ENCODE results near the gene CHST8. TPM values are rescaled to one million over a fixed set of nuclear protein-coding genes. Genes with fewer than 3 reads are reported as not detected.

Gene CHST8
- total RNA-seq, 5 donors from 2014 or later (not counting 1 experiment from before 2014, with no cell fraction given) = not detected

- Histone ChIP-seq H3K27me3 (replicated peaks in 1 of 2; ENCODE audit: control insufficient read depth in 2 of 2, extremely low read depth in 1 of 2, insufficient read depth in 2 of 2, low read length in 1 of 2) (peaks cover 0 to 41% of the 10 kb centered on the region in 2 experiments), H3K9me3 (no peaks in the 10 kb centered on the region), H3K4me3 (ENCODE audit: control insufficient read depth in 1 of 2, extremely low read depth in 1 of 2, low read length in 1 of 2) (peak overlapping the region in 1 of 2 donors; percentile 45), H3K27ac (ENCODE audit: low read length) (no peak overlapping the region), H3K4me1 (ENCODE audit: control insufficient read depth in 1 of 2, extremely low read depth in 1 of 2, insufficient read depth in 2 of 2, low read length in 2 of 2) (peaks cover 3 to 12% of the 10 kb centered on the region in 2 experiments), H3K36me3 (ENCODE audit: control insufficient read depth in 2 of 2, extremely low read depth in 1 of 2, insufficient read depth in 1 of 2, low read length in 1 of 2) (no peaks in the 10 kb centered on the region)
- ATAC-seq (replicated peaks in 1 of 4) = peak in 1 of 4 experiments; percentile 28
- CTCF ChIA-PET = interaction anchor here (0.5 to 0.7 kb wide), 2 partner anchors 18 to 384 kb away, joined by 3 to 5 read pairs; no protein-coding TSS in a partner anchor
- POLR2A ChIA-PET = no interaction called here
- Mint-ChIP-seq H3K4me3 (peak overlapping the region; percentile 52 to 76 (median 67)), H3K9me3 (no peaks in the 10 kb centered on the region), H3K27ac (no peak overlapping the region), H3K4me1 (peaks cover 0 to 9% (median 4%) of the 10 kb centered on the region in 3 donors), H3K36me3 (no peaks in the 10 kb centered on the region), H3K27me3 (peaks cover 24 to 26% of the 10 kb centered on the region in 2 donors)
- WGBS (ENCODE audit: insufficient coverage) = 58% methylated on average over 34 of the region's 61 CpGs
- DNase-seq = peak in 1 of 35 experiments; percentile 12
Measured at GRCh38 chr19:33797802-33798671, 176.3 kb downstream of the CHST8 start.

GRCh38 chr19:33798681-33799111 is 176.9 kb downstream of the CHST8 start:
- DNase-seq (no peak), ATAC-seq (replicated peaks in 1 of 4) (no peak)
- peak overlapping the region; percentile 28 to 50 (median 42) for H3K4me3 Mint-ChIP-seq
- no peak overlapping the region for H3K27ac ChIP-seq (ENCODE audit: low read length)
- ChIA-PET CTCF (interaction anchor here in 1 of 2 donors (0.7 kb wide), 1 partner anchor 18 kb away, joined by 4 read pairs; no protein-coding TSS in a partner anchor), POLR2A (no interaction called here)
- H3K36me3 Mint-ChIP-seq = no peaks in the 10 kb centered on the region
- H3K4me1 ChIP-seq (ENCODE audit: control insufficient read depth in 1 of 2, extremely low read depth in 1 of 2, insufficient read depth in 2 of 2, low read length in 2 of 2) = peaks cover 3 to 12% of the 10 kb centered on the region in 2 experiments
- no peak overlapping the region for H3K4me3 ChIP-seq (ENCODE audit: control insufficient read depth in 1 of 2, extremely low read depth in 1 of 2, low read length in 1 of 2)
- peaks cover 0 to 9% (median 4%) of the 10 kb centered on the region in 3 donors for H3K4me1 Mint-ChIP-seq
- no peak overlapping the region for H3K27ac Mint-ChIP-seq
- H3K27me3 Mint-ChIP-seq = peaks cover 18 to 19% of the 10 kb centered on the region in 2 donors
- peaks cover 0 to 41% of the 10 kb centered on the region in 2 experiments for H3K27me3 ChIP-seq (replicated peaks in 1 of 2; ENCODE audit: control insufficient read depth in 2 of 2, extremely low read depth in 1 of 2, insufficient read depth in 2 of 2, low read length in 1 of 2)
- H3K9me3 Mint-ChIP-seq = no peaks in the 10 kb centered on the region
- no peaks in the 10 kb centered on the region for H3K9me3 ChIP-seq
- no peaks in the 10 kb centered on the region for H3K36me3 ChIP-seq (ENCODE audit: control insufficient read depth in 2 of 2, extremely low read depth in 1 of 2, insufficient read depth in 1 of 2, low read length in 1 of 2)
- 79% methylated on average over 2 of the region's 12 CpGs for WGBS (ENCODE audit: insufficient coverage)

DNA sequence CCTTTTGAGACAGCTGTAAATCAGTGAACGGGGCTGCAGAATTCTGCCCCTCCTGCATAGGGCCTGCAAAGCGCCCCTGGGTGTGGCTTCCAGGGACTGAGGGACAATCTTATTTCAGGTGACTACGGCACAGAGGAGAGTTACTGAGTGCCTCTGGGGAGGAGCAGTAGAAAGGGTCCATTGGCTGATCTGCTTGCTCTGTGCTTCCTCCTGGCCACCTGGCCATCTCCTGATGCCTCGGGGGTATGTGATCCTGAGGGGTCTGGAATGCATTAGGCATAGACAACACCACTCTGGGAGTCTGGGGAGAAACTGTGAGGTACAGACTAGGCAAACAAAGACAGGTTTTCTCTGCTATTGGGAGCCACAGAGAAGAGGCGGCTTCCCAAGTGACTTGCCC is 177.7 kb downstream of the CHST8 start:
- DNase-seq = no peak
- 84% methylated on average over 5 of the region's 5 CpGs for WGBS (ENCODE audit: insufficient coverage)
- Histone ChIP-seq H3K4me3 (ENCODE audit: control insufficient read depth in 1 of 2, extremely low read depth in 1 of 2, low read length in 1 of 2) (no peak overlapping the region), H3K36me3 (ENCODE audit: control insufficient read depth in 2 of 2, extremely low read depth in 1 of 2, insufficient read depth in 1 of 2, low read length in 1 of 2) (no peaks in the 10 kb centered on the region), H3K27ac (ENCODE audit: low read length) (no peak overlapping the region), H3K27me3 (replicated peaks in 1 of 2; ENCODE audit: control insufficient read depth in 2 of 2, extremely low read depth in 1 of 2, insufficient read depth in 2 of 2, low read length in 1 of 2) (peaks cover 0 to 38% of the 10 kb centered on the region in 2 experiments), H3K9me3 (no peaks in the 10 kb centered on the region), H3K4me1 (ENCODE audit: control insufficient read depth in 1 of 2, extremely low read depth in 1 of 2, insufficient read depth in 2 of 2, low read length in 2 of 2) (peaks cover 3 to 11% of the 10 kb centered on the region in 2 experiments)
- H3K9me3 Mint-ChIP-seq = no peaks in the 10 kb centered on the region
- H3K27ac Mint-ChIP-seq = no peak overlapping the region
- H3K4me1 Mint-ChIP-seq = peaks cover 0 to 9% (median 4%) of the 10 kb centered on the region in 3 donors
- POLR2A ChIA-PET = no interaction called here
- ATAC-seq (replicated peaks in 1 of 4) = no peak
- no peak overlapping the region for H3K4me3 Mint-ChIP-seq
- H3K36me3 Mint-ChIP-seq = no peaks in the 10 kb centered on the region
- H3K27me3 Mint-ChIP-seq = peaks cover 17 to 18% of the 10 kb centered on the region in 2 donors
- CTCF ChIA-PET = interaction anchor here in 1 of 2 donors (0.7 kb wide), 1 partner anchor 19 kb away, joined by 4 read pairs; no protein-coding TSS in a partner anchor

DNA sequence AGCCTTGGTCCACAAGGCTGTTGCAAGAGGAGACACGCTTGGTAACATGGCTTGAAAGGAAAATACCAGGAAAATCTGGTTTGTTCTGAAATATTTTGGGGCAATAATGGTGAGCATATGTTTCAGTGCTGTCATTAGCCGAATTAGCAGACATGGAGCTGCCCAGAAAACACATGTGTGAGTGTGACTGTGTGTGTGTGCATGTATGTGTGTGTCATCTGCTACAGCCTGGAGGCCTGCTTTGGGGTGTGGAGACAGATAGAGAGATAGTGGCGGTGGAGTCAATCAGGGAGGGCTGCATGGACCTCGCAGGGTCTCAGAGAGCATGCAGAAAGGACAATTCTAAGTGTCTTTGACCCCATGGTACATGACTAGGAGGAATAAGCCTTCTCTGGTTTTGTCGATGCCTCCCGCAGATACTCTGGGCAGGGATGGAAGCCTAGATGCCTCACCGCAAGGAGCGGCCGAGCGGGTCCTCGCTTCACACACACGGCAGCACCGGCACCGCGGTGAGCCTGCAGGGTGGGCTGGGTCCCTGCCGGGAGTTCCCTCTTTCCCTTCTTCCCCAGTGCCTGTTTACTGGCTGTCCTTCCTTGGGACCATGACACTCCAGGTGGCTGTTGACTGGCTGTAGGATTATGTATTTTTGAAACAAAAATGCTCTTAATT is 178.4 kb downstream of the CHST8 start:
- no peak for DNase-seq
- no peak overlapping the region for H3K4me3 Mint-ChIP-seq

GRCh38 chr19:33801411-33801810 is 179.7 kb downstream of the CHST8 start:
- DNase-seq (no peak), ATAC-seq (replicated peaks in 1 of 4) (no peak)
- Histone ChIP-seq H3K9me3 (no peaks in the 10 kb centered on the region), H3K36me3 (ENCODE audit: control insufficient read depth in 2 of 2, extremely low read depth in 1 of 2, insufficient read depth in 1 of 2, low read length in 1 of 2) (no peaks in the 10 kb centered on the region), H3K4me1 (ENCODE audit: control insufficient read depth in 1 of 2, extremely low read depth in 1 of 2, insufficient read depth in 2 of 2, low read length in 2 of 2) (peaks cover 3 to 20% of the 10 kb centered on the region in 2 experiments), H3K27me3 (replicated peaks in 1 of 2; ENCODE audit: control insufficient read depth in 2 of 2, extremely low read depth in 1 of 2, insufficient read depth in 2 of 2, low read length in 1 of 2) (peaks cover 0 to 30% of the 10 kb centered on the region in 2 experiments), H3K27ac (ENCODE audit: low read length) (no peak overlapping the region), H3K4me3 (ENCODE audit: control insufficient read depth in 1 of 2, extremely low read depth in 1 of 2, low read length in 1 of 2) (no peak overlapping the region)
- ChIA-PET CTCF (no interaction called here), POLR2A (no interaction called here)
- H3K27me3 Mint-ChIP-seq = peaks cover 15 to 18% of the 10 kb centered on the region in 2 donors
- peaks cover 0 to 17% (median 7%) of the 10 kb centered on the region in 3 donors for H3K4me1 Mint-ChIP-seq
- no peak overlapping the region for H3K27ac Mint-ChIP-seq
- H3K9me3 Mint-ChIP-seq = no peaks in the 10 kb centered on the region
- H3K4me3 Mint-ChIP-seq = no peak overlapping the region
- 100% methylated on average over 4 of the region's 5 CpGs for WGBS (ENCODE audit: insufficient coverage)
- no peaks in the 10 kb centered on the region for H3K36me3 Mint-ChIP-seq

More for the DNA sequence above, 178.4 kb downstream of the CHST8 start:
- ATAC-seq (replicated peaks in 1 of 4) = no peak
- Histone ChIP-seq H3K36me3 (ENCODE audit: control insufficient read depth in 2 of 2, extremely low read depth in 1 of 2, insufficient read depth in 1 of 2, low read length in 1 of 2) (no peaks in the 10 kb centered on the region), H3K4me1 (ENCODE audit: control insufficient read depth in 1 of 2, extremely low read depth in 1 of 2, insufficient read depth in 2 of 2, low read length in 2 of 2) (peaks cover 3 to 7% of the 10 kb centered on the region in 2 experiments), H3K27me3 (replicated peaks in 1 of 2; ENCODE audit: control insufficient read depth in 2 of 2, extremely low read depth in 1 of 2, insufficient read depth in 2 of 2, low read length in 1 of 2) (peaks cover 0 to 31% of the 10 kb centered on the region in 2 experiments), H3K9me3 (no peaks in the 10 kb centered on the region), H3K27ac (ENCODE audit: low read length) (no peak overlapping the region), H3K4me3 (ENCODE audit: control insufficient read depth in 1 of 2, extremely low read depth in 1 of 2, low read length in 1 of 2) (no peak overlapping the region)
- peaks cover 15 to 18% of the 10 kb centered on the region in 2 donors for H3K27me3 Mint-ChIP-seq
- no peak overlapping the region for H3K27ac Mint-ChIP-seq
- ChIA-PET CTCF (no interaction called here), POLR2A (no interaction called here)
- H3K9me3 Mint-ChIP-seq = no peaks in the 10 kb centered on the region
- H3K4me1 Mint-ChIP-seq = peaks cover 0 to 9% (median 2%) of the 10 kb centered on the region in 3 donors
- no peaks in the 10 kb centered on the region for H3K36me3 Mint-ChIP-seq
- WGBS (ENCODE audit: insufficient coverage) = 86% methylated on average over 4 of the region's 16 CpGs

GRCh38 chr19:33802001-33802400 is 180.2 kb downstream of the CHST8 start:
- POLR2A ChIA-PET = no interaction called here
- CTCF ChIA-PET = no interaction called here
- no peak overlapping the region for H3K27ac ChIP-seq (ENCODE audit: low read length)
- peaks cover under 1 to 26% of the 10 kb centered on the region in 2 experiments for H3K4me1 ChIP-seq (ENCODE audit: control insufficient read depth in 1 of 2, extremely low read depth in 1 of 2, insufficient read depth in 2 of 2, low read length in 2 of 2)
- H3K9me3 Mint-ChIP-seq = no peaks in the 10 kb centered on the region
- peaks cover 0 to 28% of the 10 kb centered on the region in 2 experiments for H3K27me3 ChIP-seq (replicated peaks in 1 of 2; ENCODE audit: control insufficient read depth in 2 of 2, extremely low read depth in 1 of 2, insufficient read depth in 2 of 2, low read length in 1 of 2)
- WGBS (ENCODE audit: insufficient coverage) = 88% methylated on average over 3 of the region's 10 CpGs
- H3K27ac Mint-ChIP-seq = peak overlapping the region in 1 of 2 donors; percentile 16
- no peaks in the 10 kb centered on the region for H3K9me3 ChIP-seq
- no peak overlapping the region for H3K4me3 Mint-ChIP-seq
- no peak for ATAC-seq (replicated peaks in 1 of 4)
- no peaks in the 10 kb centered on the region for H3K36me3 ChIP-seq (ENCODE audit: control insufficient read depth in 2 of 2, extremely low read depth in 1 of 2, insufficient read depth in 1 of 2, low read length in 1 of 2)
- no peaks in the 10 kb centered on the region for H3K36me3 Mint-ChIP-seq
- no peak overlapping the region for H3K4me3 ChIP-seq (ENCODE audit: control insufficient read depth in 1 of 2, extremely low read depth in 1 of 2, low read length in 1 of 2)
- no peak for DNase-seq
- peaks cover 0 to 23% (median 10%) of the 10 kb centered on the region in 3 donors for H3K4me1 Mint-ChIP-seq
- H3K27me3 Mint-ChIP-seq = peaks cover 15 to 18% of the 10 kb centered on the region in 2 donors
